Brain microvascular endothelial cell (primary cell): ENCODE data around the gene VPS9D1.
"Not testable (repeated sequence)": the region's sequence is repeated elsewhere in the genome, so short reads cannot be mapped to it uniquely, and the experiment has no call there.

Experiments
- DNase-seq: peaks from one replicate; pipeline ENCODE4 v3.0.0-alpha.2; 2020
- H3K27ac ChIP-seq: fragments of 250-450 bp; sonication (Bioruptor Pico); 2 replicates; pipeline ENCODE4 v1.5.1; 2020; ENCODE audit warnings: mild to moderate bottlenecking, moderate library complexity
- H3K27me3 ChIP-seq: fragments of 250-450 bp; sonication (Bioruptor Pico); replicated peaks from 2 replicates; pipeline ENCODE4 v1.5.1; 2020; ENCODE audit warnings: mild to moderate bottlenecking
- H3K36me3 ChIP-seq: fragments of 250-450 bp; sonication (Bioruptor Pico); replicated peaks from 2 replicates; pipeline ENCODE4 v1.5.1; 2020; ENCODE audit warnings: mild to moderate bottlenecking
- H3K4me3 ChIP-seq: 2 replicates; pipeline ENCODE4 v1.5.1; 2011; ENCODE audit warnings: low read depth, mild to moderate bottlenecking, control low read depth, low read length, moderate library complexity
- in situ Hi-C: cut with HindIII; loops from 2 replicates; pipeline ENCODE4 v1.10.0; 2017; ENCODE audit warnings: low sequenced_read_pairs, low pct_ligation_motif_present
- TF ChIP-seq, protein P1 (sequence below): IDR thresholded peaks from 2 replicates; pipeline ENCODE4 v1.5.1; 2011; ENCODE audit warnings: low read depth, mild to moderate bottlenecking, moderate library complexity, low read length, control low read depth, inconsistent platforms; ENCODE audit errors: missing control alignments

VPS9D1 gene

DNA sequence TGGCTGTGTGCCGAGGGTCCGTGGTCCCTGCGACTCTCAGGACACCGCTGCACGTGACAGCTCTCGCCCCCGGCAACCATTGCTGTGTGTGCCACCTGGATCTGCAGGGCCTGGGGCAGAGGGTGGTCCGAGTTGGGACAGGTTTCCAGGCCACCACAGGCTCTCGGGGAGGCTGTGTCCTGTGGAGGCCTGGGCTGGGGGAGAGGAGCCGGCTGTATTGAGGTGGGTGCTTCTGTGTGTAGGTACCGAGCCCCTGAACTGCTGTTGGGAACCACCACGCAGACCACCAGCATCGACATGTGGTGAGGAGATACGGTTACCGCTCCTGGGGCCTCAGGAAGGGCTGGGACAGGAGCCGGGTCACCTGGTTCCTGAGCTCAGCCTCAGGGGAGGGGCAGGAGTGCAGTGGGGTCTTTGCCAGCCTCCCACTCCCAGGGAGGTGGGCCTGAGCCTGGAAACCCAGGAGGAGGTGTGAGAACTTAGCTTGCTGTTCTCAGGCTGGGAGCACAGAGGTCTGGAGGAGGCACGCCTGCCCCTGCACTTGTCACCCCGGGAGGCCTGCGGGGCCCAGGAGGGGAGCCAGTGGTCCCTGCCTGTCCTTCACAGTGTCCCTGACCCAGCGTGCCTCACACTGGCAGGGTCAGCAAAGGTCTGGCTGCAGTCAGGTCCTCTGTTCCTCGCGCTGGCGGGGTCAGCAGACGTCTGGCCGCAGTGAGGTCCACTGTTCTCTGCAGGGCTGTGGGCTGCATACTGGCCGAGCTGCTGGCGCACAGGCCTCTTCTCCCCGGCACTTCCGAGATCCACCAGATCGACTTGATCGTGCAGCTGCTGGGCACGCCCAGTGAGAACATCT, 26.5 kb downstream of the VPS9D1 start:
- TF ChIP-seq, protein P1, sequence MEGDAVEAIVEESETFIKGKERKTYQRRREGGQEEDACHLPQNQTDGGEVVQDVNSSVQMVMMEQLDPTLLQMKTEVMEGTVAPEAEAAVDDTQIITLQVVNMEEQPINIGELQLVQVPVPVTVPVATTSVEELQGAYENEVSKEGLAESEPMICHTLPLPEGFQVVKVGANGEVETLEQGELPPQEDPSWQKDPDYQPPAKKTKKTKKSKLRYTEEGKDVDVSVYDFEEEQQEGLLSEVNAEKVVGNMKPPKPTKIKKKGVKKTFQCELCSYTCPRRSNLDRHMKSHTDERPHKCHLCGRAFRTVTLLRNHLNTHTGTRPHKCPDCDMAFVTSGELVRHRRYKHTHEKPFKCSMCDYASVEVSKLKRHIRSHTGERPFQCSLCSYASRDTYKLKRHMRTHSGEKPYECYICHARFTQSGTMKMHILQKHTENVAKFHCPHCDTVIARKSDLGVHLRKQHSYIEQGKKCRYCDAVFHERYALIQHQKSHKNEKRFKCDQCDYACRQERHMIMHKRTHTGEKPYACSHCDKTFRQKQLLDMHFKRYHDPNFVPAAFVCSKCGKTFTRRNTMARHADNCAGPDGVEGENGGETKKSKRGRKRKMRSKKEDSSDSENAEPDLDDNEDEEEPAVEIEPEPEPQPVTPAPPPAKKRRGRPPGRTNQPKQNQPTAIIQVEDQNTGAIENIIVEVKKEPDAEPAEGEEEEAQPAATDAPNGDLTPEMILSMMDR: no peak
- Histone ChIP-seq H3K36me3 (peaks cover 54% of the 10 kb centered on the region), H3K27me3 (no peaks in the 10 kb centered on the region), H3K4me3 (no peak overlapping the region), H3K27ac (no peak overlapping the region)
- in situ Hi-C loops: no loop called here
- no peak for DNase-seq

DNA sequence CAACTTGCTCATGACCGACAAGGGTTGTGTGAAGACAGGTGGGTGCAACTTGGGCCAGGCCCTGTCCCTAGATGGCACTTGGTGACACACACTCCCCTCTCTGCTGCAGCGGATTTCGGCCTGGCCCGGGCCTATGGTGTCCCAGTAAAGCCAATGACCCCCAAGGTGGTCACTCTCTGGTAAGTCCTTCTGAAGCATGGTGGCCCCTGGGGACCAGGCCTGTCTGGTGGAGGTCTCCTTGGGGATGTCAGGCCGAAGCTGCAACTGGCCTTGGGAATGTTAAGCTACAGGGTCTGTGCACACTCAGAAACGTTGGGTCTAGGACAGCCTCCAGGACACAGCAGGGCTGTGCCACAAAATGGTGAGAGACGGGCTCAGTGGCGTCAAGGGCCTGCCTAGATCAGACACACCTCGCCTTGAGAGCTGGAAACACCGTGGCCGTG, 27.4 kb downstream of the VPS9D1 start:
- in situ Hi-C loops: no loop called here
- H3K27ac ChIP-seq: no peak overlapping the region
- no peaks in the 10 kb centered on the region for H3K27me3 ChIP-seq
- H3K4me3 ChIP-seq: no peak overlapping the region
- TF ChIP-seq, protein P1: no peak
- H3K36me3 ChIP-seq: peaks cover 56% of the 10 kb centered on the region
- DNase-seq: no peak

DNA sequence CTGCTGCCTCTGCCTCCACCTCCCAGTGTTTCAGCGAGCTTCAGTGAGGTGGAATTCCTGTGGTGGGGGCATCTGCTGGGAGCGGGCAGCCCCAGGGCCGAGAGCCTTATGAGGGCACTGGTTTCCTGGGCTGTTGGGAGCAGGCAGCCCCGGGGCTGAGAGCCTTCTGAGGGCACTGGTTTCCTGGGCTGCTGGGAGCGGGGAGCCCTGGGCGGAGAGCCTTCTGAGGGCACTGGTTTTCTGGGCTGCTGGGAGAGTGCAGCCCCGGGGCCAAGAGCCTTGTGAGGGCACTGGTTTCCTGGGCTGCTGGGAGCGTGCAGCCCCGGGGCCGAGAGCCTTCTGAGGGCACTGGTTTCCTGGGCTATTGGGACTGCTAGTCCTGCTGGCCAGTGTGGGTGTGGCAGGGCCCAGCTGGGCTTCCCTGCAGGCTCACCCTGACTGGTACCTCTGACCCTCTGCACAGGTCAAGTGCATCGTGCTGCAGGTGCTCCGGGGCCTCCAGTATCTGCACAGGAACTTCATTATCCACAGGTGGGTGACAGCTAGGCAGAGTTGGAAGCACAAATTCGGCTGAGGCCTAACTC, 28.6 kb downstream of the VPS9D1 start:
- no peak overlapping the region for H3K27ac ChIP-seq
- DNase-seq: no peak
- no peaks in the 10 kb centered on the region for H3K27me3 ChIP-seq
- no peak overlapping the region for H3K4me3 ChIP-seq
- peaks cover 54% of the 10 kb centered on the region for H3K36me3 ChIP-seq
- in situ Hi-C loops: no loop called here
- TF ChIP-seq, protein P1: no peak

DNA sequence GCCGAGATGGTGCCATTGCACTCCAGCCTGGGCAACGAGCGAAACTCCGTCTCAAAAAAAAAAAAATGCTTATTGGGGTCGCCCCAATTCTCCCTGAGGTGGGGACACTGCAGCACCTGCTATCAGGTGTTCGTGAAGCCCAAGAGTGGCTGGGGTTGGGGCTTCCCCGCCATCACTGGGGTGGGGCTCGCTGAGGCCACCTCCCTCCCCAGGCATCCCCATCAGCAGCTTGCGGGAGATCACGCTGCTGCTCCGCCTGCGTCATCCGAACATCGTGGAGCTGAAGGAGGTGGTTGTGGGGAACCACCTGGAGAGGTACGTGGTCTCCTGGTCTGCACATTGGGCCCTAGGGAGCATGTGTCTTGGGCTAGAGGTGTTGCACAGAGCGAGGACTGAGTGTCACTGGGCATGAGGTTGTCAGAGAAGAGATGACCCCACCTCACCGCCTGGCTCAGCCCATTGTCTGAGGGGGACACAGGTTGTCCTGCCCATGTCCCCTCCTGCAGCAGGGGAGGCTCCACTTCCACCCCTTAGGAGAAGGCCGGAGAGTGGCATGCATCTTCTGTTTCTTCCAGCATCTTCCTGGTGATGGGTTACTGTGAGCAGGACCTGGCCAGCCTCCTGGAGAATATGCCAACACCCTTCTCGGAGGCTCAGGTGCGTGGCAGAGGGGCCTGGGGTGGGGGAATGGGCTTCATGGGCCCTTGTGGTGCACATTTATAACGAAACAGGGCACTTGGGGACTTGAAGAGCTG, 29.3 kb downstream of the VPS9D1 start:
- H3K27ac ChIP-seq: no peak overlapping the region
- peaks cover 50% of the 10 kb centered on the region for H3K36me3 ChIP-seq
- in situ Hi-C loops: no loop called here
- H3K4me3 ChIP-seq: no peak overlapping the region
- DNase-seq: no peak
- TF ChIP-seq, protein P1: no peak
- H3K27me3 ChIP-seq: no peaks in the 10 kb centered on the region

- Histone ChIP-seq H3K36me3 (peaks cover 50% of the 10 kb centered on the region), H3K27me3 (no peaks in the 10 kb centered on the region), H3K4me3 (no peak overlapping the region), H3K27ac (no peak overlapping the region)
- DNase-seq: no peak
- TF ChIP-seq, protein P1: no peak
- in situ Hi-C loops: no loop called here
Measured at GRCh38 chr16:89690392-89690901, 30.3 kb downstream of the VPS9D1 start.

DNA sequence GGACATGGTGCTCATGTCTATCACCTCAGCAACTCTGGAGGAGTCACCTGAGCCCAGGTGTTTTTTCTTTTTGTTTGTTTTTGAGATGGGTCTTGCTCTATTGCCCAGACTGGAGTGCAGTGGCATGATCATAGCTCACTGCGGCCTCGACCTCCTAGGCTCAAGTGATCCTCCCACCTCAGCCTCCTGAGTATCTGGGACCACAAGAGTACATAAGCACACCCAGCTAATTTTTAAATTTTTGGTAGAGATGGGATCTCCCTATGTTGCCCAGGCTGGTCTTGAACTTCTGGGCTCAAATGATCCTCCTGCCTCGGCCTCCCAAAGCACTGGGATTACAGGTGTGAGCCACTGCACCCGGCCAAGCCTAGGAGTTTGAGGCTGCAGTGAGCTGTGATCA, 31.1 kb downstream of the VPS9D1 start:
- in situ Hi-C loops, H3K4me3 ChIP-seq: not testable (repeated sequence)
- H3K36me3 ChIP-seq: peaks cover 44% of the 10 kb centered on the region

More for the DNA sequence above, 31.1 kb downstream of the VPS9D1 start:
- not testable (repeated sequence) for H3K27ac ChIP-seq, DNase-seq, H3K27me3 ChIP-seq
